ENCODE data around the gene MAP3K13. TPM values are rescaled to one million over a fixed set of nuclear protein-coding genes. Genes with fewer than 3 reads are reported as not detected.

MAP3K13 gene
- total and polyA plus RNA-seq, 2 experiments from 2014 or later = 19.1 to 47.4 TPM

- no peaks in the 10 kb centered on the region for H3K9me3 ChIP-seq (ENCODE audit: low read depth)
- no peaks in the 10 kb centered on the region for H3K4me1 ChIP-seq (ENCODE audit: low read depth)
- no peaks in the 10 kb centered on the region for H3K36me3 ChIP-seq
- DNase-seq (ENCODE audit: low read depth in 1 of 2, low spot score in 1 of 2) = peak in 1 of 2 donors; percentile 12
- no peak for TF ChIP-seq CTCF (IDR thresholded peaks at IDR 0.05; ENCODE audit: low read depth, low read length)
- H3K27me3 ChIP-seq = no peaks in the 10 kb centered on the region
- H3K27ac ChIP-seq = no peak overlapping the region
- no peak overlapping the region for H3K4me3 ChIP-seq
These were observed 38.5 kb downstream of the MAP3K13 start for GRCh38 chr3:185401319-185401955.

GRCh38 chr3:185402561-185402960 is 39.6 kb downstream of the MAP3K13 start:
- no peaks in the 10 kb centered on the region for H3K4me1 ChIP-seq (ENCODE audit: low read depth)
- H3K27ac ChIP-seq = no peak overlapping the region
- DNase-seq (ENCODE audit: low read depth in 1 of 2, low spot score in 1 of 2) = peak in 1 of 2 donors; percentile 84
- H3K36me3 ChIP-seq = no peaks in the 10 kb centered on the region
- no peak overlapping the region for H3K4me3 ChIP-seq
- no peaks in the 10 kb centered on the region for H3K9me3 ChIP-seq (ENCODE audit: low read depth)
- no peak for TF ChIP-seq CTCF (IDR thresholded peaks at IDR 0.05; ENCODE audit: low read depth, low read length)
- no peaks in the 10 kb centered on the region for H3K27me3 ChIP-seq

DNA sequence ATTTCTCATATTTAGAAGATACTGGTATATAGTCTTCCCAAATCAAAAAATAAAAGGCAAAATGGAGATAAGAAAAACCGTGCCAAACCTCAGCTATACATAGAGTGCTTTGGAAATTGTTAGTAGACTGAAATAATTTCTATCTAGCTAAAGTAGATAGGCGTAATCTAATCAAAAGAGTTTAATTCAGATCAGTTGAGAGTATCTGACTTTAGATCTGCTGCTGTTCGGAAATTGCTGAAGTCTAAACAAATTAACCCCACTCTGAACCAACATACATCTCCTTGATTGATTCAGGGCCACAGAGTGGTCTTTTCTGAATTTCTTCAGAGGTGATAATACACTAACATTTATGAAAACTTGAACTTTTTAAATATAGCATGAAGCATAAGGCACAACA is 40.1 kb downstream of the MAP3K13 start:
- no peak for TF ChIP-seq CTCF (IDR thresholded peaks at IDR 0.05; ENCODE audit: low read depth, low read length)
- no peak overlapping the region for H3K27ac ChIP-seq
- no peaks in the 10 kb centered on the region for H3K27me3 ChIP-seq
- no peaks in the 10 kb centered on the region for H3K4me1 ChIP-seq (ENCODE audit: low read depth)
- H3K36me3 ChIP-seq = no peaks in the 10 kb centered on the region
- no peak overlapping the region for H3K4me3 ChIP-seq
- no peak for DNase-seq (ENCODE audit: low read depth in 1 of 2, low spot score in 1 of 2)
- no peaks in the 10 kb centered on the region for H3K9me3 ChIP-seq (ENCODE audit: low read depth)

DNA sequence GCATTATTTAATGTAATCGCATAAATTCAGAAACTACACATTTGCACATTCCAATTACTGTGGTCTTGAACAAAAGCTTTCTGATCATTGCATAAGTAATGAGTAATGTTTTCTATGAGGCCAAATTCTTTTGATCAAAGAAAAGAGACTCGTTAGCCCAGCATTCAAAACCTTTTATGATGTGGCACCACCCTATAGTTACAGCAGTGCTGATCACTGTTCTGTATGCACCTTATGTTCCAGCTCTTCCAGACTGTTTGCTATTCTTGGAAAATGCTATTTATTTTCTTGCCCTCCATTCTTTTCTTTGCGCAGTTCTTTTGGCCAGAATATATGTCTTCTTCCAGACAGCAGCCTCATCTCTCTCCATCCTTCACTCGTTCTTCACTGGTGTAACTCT is 42.3 kb downstream of the MAP3K13 start:
- DNase-seq (ENCODE audit: low read depth in 1 of 2, low spot score in 1 of 2) = no peak
- no peak overlapping the region for H3K27ac ChIP-seq
- H3K4me1 ChIP-seq (ENCODE audit: low read depth) = no peaks in the 10 kb centered on the region
- TF ChIP-seq CTCF (IDR thresholded peaks at IDR 0.05; ENCODE audit: low read depth, low read length) = no peak
- H3K4me3 ChIP-seq = no peak overlapping the region
- no peaks in the 10 kb centered on the region for H3K36me3 ChIP-seq
- no peaks in the 10 kb centered on the region for H3K27me3 ChIP-seq
- H3K9me3 ChIP-seq (ENCODE audit: low read depth) = no peaks in the 10 kb centered on the region

GRCh38 chr3:185405664-185406063 is 42.7 kb downstream of the MAP3K13 start:
- H3K36me3 ChIP-seq = no peaks in the 10 kb centered on the region
- no peak overlapping the region for H3K27ac ChIP-seq
- H3K4me1 ChIP-seq (ENCODE audit: low read depth) = no peaks in the 10 kb centered on the region
- H3K27me3 ChIP-seq = no peaks in the 10 kb centered on the region
- no peak for DNase-seq (ENCODE audit: low read depth in 1 of 2, low spot score in 1 of 2)
- no peak for TF ChIP-seq CTCF (IDR thresholded peaks at IDR 0.05; ENCODE audit: low read depth, low read length)
- H3K9me3 ChIP-seq (ENCODE audit: low read depth) = no peaks in the 10 kb centered on the region
- H3K4me3 ChIP-seq = no peak overlapping the region

Data from cardiac muscle cell (in vitro differentiated cells and primary cell).